ENCODE results near the gene ENOSF1.

DNA sequence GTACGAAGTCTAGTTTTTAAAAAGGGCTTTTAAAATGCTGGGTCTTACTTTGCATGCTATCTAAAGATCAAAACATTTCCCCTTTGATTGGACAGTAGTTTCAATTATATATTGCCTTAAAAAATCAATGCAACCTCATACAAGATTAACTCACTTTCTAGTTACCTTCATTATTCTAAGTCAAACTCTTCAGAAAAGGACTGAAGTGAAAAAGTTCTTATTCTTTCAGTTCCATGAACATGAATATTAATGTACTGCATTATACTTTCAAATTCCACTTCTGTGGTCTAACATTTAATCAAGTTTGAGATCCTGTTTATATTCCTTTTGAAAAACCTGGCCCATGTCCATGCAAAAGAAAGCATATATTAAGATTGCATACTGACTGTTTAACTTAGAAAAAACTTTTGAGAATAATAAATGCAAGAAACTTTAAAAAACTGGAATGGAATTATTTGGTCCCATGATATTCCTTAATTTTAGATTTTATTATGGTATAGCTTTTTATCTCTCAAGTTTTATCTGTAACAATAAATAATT lies 11.2 kb upstream of the ENOSF1 start:
- TF ChIP-seq, protein P1, sequence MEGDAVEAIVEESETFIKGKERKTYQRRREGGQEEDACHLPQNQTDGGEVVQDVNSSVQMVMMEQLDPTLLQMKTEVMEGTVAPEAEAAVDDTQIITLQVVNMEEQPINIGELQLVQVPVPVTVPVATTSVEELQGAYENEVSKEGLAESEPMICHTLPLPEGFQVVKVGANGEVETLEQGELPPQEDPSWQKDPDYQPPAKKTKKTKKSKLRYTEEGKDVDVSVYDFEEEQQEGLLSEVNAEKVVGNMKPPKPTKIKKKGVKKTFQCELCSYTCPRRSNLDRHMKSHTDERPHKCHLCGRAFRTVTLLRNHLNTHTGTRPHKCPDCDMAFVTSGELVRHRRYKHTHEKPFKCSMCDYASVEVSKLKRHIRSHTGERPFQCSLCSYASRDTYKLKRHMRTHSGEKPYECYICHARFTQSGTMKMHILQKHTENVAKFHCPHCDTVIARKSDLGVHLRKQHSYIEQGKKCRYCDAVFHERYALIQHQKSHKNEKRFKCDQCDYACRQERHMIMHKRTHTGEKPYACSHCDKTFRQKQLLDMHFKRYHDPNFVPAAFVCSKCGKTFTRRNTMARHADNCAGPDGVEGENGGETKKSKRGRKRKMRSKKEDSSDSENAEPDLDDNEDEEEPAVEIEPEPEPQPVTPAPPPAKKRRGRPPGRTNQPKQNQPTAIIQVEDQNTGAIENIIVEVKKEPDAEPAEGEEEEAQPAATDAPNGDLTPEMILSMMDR (IDR thresholded peaks at IDR 0.05) = no peak
- TF ChIP-seq POLR2A (IDR thresholded peaks at IDR 0.05) (no peak), POLR2AphosphoS5 (IDR thresholded peaks at IDR 0.05) (no peak)

Data from transverse colon (tissue), 4 donors.